Spleen (tissue), 11 donors: Measurements from ENCODE around the gene FAM185A. TPM values are rescaled to one million over a fixed set of nuclear protein-coding genes. Genes with fewer than 3 reads are reported as not detected.

Experiments
- DNase-seq: peaks from one replicate; pipeline ENCODE4 v3.0.0-alpha.2; 2020
- H3K27ac ChIP-seq, 8 donors: fragments of 200-600 bp; sonication (generic) in 7 of 8; 1 replicate in 4 of 8; 2 replicates in 4 of 8; pipeline versions ENCODE4 v1.5.0 to v1.8.0; 2016 to 2021; ENCODE audit warnings: inconsistent platforms in 4 of 8, mild to moderate bottlenecking in 4 of 8, moderate library complexity in 1 of 8
- H3K27me3 ChIP-seq, 7 donors: fragments of 200-600 bp; sonication (generic) in 6 of 7; replicated peaks in 1 of 7; 1 replicate in 4 of 7; 2 replicates in 3 of 7; pipeline versions ENCODE4 v1.5.0 to v1.8.0; 2016 to 2021; ENCODE audit warnings: inconsistent platforms in 3 of 7, mild to moderate bottlenecking in 1 of 7
- H3K36me3 ChIP-seq, 6 donors: fragments of 200-600 bp; sonication (generic) in 5 of 6; 1 replicate in 4 of 6; 2 replicates in 2 of 6; pipeline versions ENCODE4 v1.5.0 to v1.8.0; 2016 to 2021; ENCODE audit warnings: inconsistent platforms in 2 of 6
- H3K4me1 ChIP-seq, 6 donors: fragments of 200-600 bp; sonication (generic) in 5 of 6; 1 replicate in 3 of 6; 2 replicates in 3 of 6; pipeline versions ENCODE4 v1.5.0 to v1.8.0; 2016 to 2021; ENCODE audit warnings: inconsistent platforms in 3 of 6
- H3K4me3 ChIP-seq, 8 donors: fragments of 200-600 bp; sonication (generic) in 7 of 8; 1 replicate in 4 of 8; 2 replicates in 4 of 8; pipeline versions ENCODE4 v1.5.0 to v1.8.0; 2016 to 2021; ENCODE audit warnings: inconsistent platforms in 4 of 8, mild to moderate bottlenecking in 4 of 8, moderate library complexity in 2 of 8
- H3K9me3 ChIP-seq, 8 donors: fragments of 200-600 bp; sonication (generic) in 7 of 8; 1 replicate in 4 of 8; 2 replicates in 4 of 8; pipeline versions ENCODE4 v1.5.0 to v1.8.0; 2016 to 2021; ENCODE audit warnings: inconsistent platforms in 4 of 8
- POLR2A ChIP-seq, 3 donors: fragments of 450-650 bp; IDR thresholded peaks; one replicate each; pipeline ENCODE4 v1.5.1; 2017; ENCODE audit warnings: antibody characterized with exemption in 3 of 3, mild to moderate bottlenecking in 1 of 3
- POLR2AphosphoS5 ChIP-seq, 3 donors: sonication (generic); formaldehyde crosslinking; IDR thresholded peaks; one replicate each; pipeline ENCODE4 v1.5.1; 2017; ENCODE audit warnings: antibody characterized with exemption in 3 of 3
- WGBS, 5 donors: extraction: QIAGEN DNeasy Blood & Tissue Kit in 3 of 5; methylation state at CpG; one replicate each; pipeline versions ENCODE4 v1.1.5 to v1.1.7; 2013 to 2018; 5-methylcytosine and 5-hydroxymethylcytosine counted together
- intact Hi-C: fragments of 100-400 bp; cut with DNase I; formaldehyde crosslinking; loops from one replicate; pipeline ENCODE4 v1.15.0; 2023; ENCODE audit warnings: low total_unique reads
- polyA plus RNA-seq, 3 donors: library from polyadenylated mRNA; stranded (reverse); fragments of 200-250 nt; gene quantifications; one replicate each; pipeline ENCODE4 v1.2.1, GENCODE V29; 2013
- small RNA-seq, 4 donors: library from RNA; depleted of rRNA; stranded (forward); fragments of <200 nt; gene quantifications; one replicate each; pipeline ENCODE3, GENCODE V24; 2016
- total RNA-seq, 7 donors: library from RNA; depleted of rRNA in 3 of 7; stranded (reverse); fragments of >200 nt in 3 of 7; fragmentation: NEBNext Ultra II Directional in 4 of 7; extraction: Animal tissue kit (Norgen Biotek cat#: 25700) in 4 of 7; gene quantifications; one replicate each; pipeline versions ENCODE4 v1.1.0 to v1.2.1, GENCODE V29; 2016 to 2021
- TF ChIP-seq, protein P1 (sequence below), 11 experiments: fragments of 200-600 bp in 7 of 11; fragments of 450-650 bp in 4 of 11; sonication (generic) in 4 of 11; IDR thresholded peaks in 8 of 11; conservative IDR thresholded peaks in 3 of 11; 1 replicate in 7 of 11; 2 replicates in 4 of 11; pipeline versions ENCODE4 v1.4.0 to v1.8.0; 2016 to 2021; ENCODE audit warnings: antibody characterized with exemption in 11 of 11, inconsistent platforms in 4 of 11, mild to moderate bottlenecking in 1 of 11
- donor health status: healthy with polysubstance abuse.
- donor health status: DM: no; HTN: no; CAD: no; lungs with moderate emphysema.
- donor health status: DM: no; HTN: no; CAD: no.
- donor health status: Bipolar disorder and iron deficiency.
- donor health status: healthy.
- donor health status: DM: no; HTN: no; CAD: no.
- donor health status: DM: yes; HTN: yes; CAD: no.

FAM185A gene
- total and polyA plus RNA-seq, 10 donors = 3.1 to 22.4 (median 10.6) TPM

DNA sequence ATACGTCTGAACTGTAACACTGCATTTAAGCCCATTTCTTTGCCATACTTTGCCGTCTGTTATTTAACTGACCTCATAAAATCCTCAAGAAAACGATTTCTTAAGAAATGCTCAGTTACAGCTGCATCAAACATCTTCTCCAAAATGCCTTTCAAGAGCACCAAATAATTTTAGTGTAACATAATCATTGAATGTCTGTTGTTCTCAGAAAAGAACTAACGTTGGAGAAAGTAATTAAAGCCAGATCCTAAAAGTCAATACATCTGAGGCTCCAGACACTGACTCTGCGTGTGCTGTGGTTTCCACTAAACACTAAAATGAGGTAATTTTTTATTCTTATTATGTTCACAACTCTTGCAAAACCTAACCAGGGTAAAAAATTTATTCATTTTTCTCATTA lies 100.3 kb downstream of the FAM185A start:
- intact Hi-C loops = no loop called here
- WGBS, 5 donors = 88 to 94% (median 91%) methylated on average over 5 of the region's 5 CpGs
- no peaks in the 10 kb centered on the region for H3K27me3 ChIP-seq
- peaks cover 0 to 7% (median 0%) of the 10 kb centered on the region in 8 donors for H3K9me3 ChIP-seq
- TF ChIP-seq, protein P1, sequence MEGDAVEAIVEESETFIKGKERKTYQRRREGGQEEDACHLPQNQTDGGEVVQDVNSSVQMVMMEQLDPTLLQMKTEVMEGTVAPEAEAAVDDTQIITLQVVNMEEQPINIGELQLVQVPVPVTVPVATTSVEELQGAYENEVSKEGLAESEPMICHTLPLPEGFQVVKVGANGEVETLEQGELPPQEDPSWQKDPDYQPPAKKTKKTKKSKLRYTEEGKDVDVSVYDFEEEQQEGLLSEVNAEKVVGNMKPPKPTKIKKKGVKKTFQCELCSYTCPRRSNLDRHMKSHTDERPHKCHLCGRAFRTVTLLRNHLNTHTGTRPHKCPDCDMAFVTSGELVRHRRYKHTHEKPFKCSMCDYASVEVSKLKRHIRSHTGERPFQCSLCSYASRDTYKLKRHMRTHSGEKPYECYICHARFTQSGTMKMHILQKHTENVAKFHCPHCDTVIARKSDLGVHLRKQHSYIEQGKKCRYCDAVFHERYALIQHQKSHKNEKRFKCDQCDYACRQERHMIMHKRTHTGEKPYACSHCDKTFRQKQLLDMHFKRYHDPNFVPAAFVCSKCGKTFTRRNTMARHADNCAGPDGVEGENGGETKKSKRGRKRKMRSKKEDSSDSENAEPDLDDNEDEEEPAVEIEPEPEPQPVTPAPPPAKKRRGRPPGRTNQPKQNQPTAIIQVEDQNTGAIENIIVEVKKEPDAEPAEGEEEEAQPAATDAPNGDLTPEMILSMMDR (IDR thresholded peaks at IDR 0.05 in 8 of 11, conservative IDR thresholded peaks at IDR 0.05 in 3 of 11) = no peak
- TF ChIP-seq POLR2A (IDR thresholded peaks at IDR 0.05) (no peak), POLR2AphosphoS5 (IDR thresholded peaks at IDR 0.05) (no peak)
- H3K4me1 ChIP-seq = no peaks in the 10 kb centered on the region
- H3K4me3 ChIP-seq = no peak overlapping the region
- H3K36me3 ChIP-seq = peaks cover 0 to 8% (median 0%) of the 10 kb centered on the region in 6 donors
- no peak for DNase-seq
- no peak overlapping the region for H3K27ac ChIP-seq

- Histone ChIP-seq H3K4me1 (no peaks in the 10 kb centered on the region), H3K36me3 (peaks cover 0 to 8% (median 0%) of the 10 kb centered on the region in 6 donors), H3K27ac (no peak overlapping the region), H3K4me3 (no peak overlapping the region), H3K9me3 (peaks cover 0 to 7% (median 0%) of the 10 kb centered on the region in 8 donors), H3K27me3 (no peaks in the 10 kb centered on the region)
- TF ChIP-seq, protein P1 (IDR thresholded peaks at IDR 0.05 in 8 of 11, conservative IDR thresholded peaks at IDR 0.05 in 3 of 11) = no peak
- TF ChIP-seq POLR2AphosphoS5 (IDR thresholded peaks at IDR 0.05) (no peak), POLR2A (IDR thresholded peaks at IDR 0.05) (no peak)
- no peak for DNase-seq
- intact Hi-C loops = no loop called here
- WGBS, 5 donors = 77 to 87% (median 83%) methylated on average over 3 of the region's 3 CpGs
Measured at GRCh38 chr7:102849538-102849937, 100.7 kb downstream of the FAM185A start.

DNA sequence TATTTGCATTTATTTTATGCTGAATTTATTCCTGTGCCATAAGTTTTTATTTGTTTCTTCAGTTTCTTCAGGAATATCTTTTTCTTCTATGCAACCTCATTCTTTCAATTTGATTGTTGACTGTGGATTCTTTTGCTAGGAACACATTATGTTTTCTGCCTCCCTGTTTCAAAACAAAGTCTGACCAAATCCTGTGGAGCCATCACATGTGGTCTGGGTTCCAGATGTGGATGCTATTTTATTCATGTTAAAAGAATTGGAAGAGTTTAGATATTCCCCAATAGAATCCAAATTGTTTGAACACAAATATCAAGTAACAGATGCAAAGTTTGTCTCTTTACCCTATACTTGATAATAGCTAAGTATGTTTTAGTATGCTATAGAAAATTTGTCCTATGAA lies 107.2 kb downstream of the FAM185A start:
- Histone ChIP-seq H3K9me3 (peaks cover 0 to 7% (median 0%) of the 10 kb centered on the region in 8 donors), H3K27me3 (no peaks in the 10 kb centered on the region), H3K4me3 (no peak overlapping the region), H3K4me1 (no peaks in the 10 kb centered on the region), H3K27ac (no peak overlapping the region), H3K36me3 (peaks cover 0 to 8% (median 0%) of the 10 kb centered on the region in 6 donors)
- intact Hi-C loops = no loop called here
- TF ChIP-seq, protein P1 (IDR thresholded peaks at IDR 0.05 in 8 of 11, conservative IDR thresholded peaks at IDR 0.05 in 3 of 11) = no peak
- TF ChIP-seq POLR2AphosphoS5 (IDR thresholded peaks at IDR 0.05) (no peak), POLR2A (IDR thresholded peaks at IDR 0.05) (no peak)
- DNase-seq = no peak

Small RNA genes within 50 kb of the gene (small RNA-seq; reads per million reads assigned to genes)
- gene RNU6-1136P = 0 reads per million in 4 donors

Other genes with a start within 250 kb of the FAM185A start
- gene RASA4B, start 231.2 kb upstream of the FAM185A start, total RNA-seq = 10 to 100 TPM; 16.7 to 50.5 (median 22.7) TPM
- 10 to 100 TPM; 18.5 to 42.2 (median 24.6) TPM for gene RASA4B, start 231.2 kb upstream of the FAM185A start, polyA plus RNA-seq
- 10 to 100 TPM; 14.2 to 31.0 (median 25.8) TPM for gene UPK3BL2, start 205.3 kb upstream of the FAM185A start, total RNA-seq
- 10 to 100 TPM; 11.5 to 27.4 (median 18.8) TPM for gene UPK3BL2, start 205.3 kb upstream of the FAM185A start, polyA plus RNA-seq
- gene SPDYE2, start 197.8 kb upstream of the FAM185A start, total RNA-seq = under 1 TPM in 2 of 7 donors, not detected in 5; 0.37 to 0.52 TPM
- gene SPDYE2, start 197.8 kb upstream of the FAM185A start, polyA plus RNA-seq = under 1 TPM in 1 of 3 donors, not detected in 2; 0.13 TPM
- 10 to 100 TPM; 32.6 to 63.8 (median 44.3) TPM for gene POLR2J3, start 176.4 kb upstream of the FAM185A start, total RNA-seq
- gene POLR2J3, start 176.4 kb upstream of the FAM185A start, polyA plus RNA-seq = 10 to 100 TPM; 26.9 to 67.3 (median 40.3) TPM
- 100 to 1,000 TPM in 1 of 7 donors, 10 to 100 TPM in 6; 48.0 to 119 (median 60.6) TPM for gene RASA4, start 132.2 kb upstream of the FAM185A start, total RNA-seq
- 10 to 100 TPM; 34.5 to 51.2 (median 38.5) TPM for gene RASA4, start 132.2 kb upstream of the FAM185A start, polyA plus RNA-seq
- gene UPK3BL1, start 106.2 kb upstream of the FAM185A start, total RNA-seq = 10 to 100 TPM; 18.5 to 57.4 (median 35.9) TPM
- 100 to 1,000 TPM in 2 of 3 donors, 10 to 100 TPM in 1; 54.5 to 206 (median 108) TPM for gene UPK3BL1, start 106.2 kb upstream of the FAM185A start, polyA plus RNA-seq
- not detected for gene SPDYE2B, start 98.7 kb upstream of the FAM185A start, total RNA-seq
- not detected for gene SPDYE2B, start 98.7 kb upstream of the FAM185A start, polyA plus RNA-seq
- 10 to 100 TPM in 5 of 7 donors, 1 to 10 TPM in 2; 9.3 to 21.1 (median 11.6) TPM for gene POLR2J2, start 77.3 kb upstream of the FAM185A start, total RNA-seq
- gene POLR2J2, start 77.3 kb upstream of the FAM185A start, polyA plus RNA-seq = 1 to 10 TPM in 2 of 3 donors, under 1 TPM in 1; 0.99 to 3.5 (median 3.0) TPM
- gene LRRC17, start 164.0 kb downstream of the FAM185A start, total RNA-seq = 1 to 10 TPM in 5 of 7 donors, under 1 TPM in 2; 0.54 to 3.1 (median 2.2) TPM
- under 1 TPM; 0.70 to 1.00 (median 0.90) TPM for gene LRRC17, start 164.0 kb downstream of the FAM185A start, polyA plus RNA-seq